Right atrium auricular region (tissue), 2 donors: ENCODE data around the gene HSPA4. TPM values are rescaled to one million over a fixed set of nuclear protein-coding genes. Genes with fewer than 3 reads are reported as not detected.

Experiments
- DNase-seq: peaks from one replicate; pipeline ENCODE4 v3.0.0-alpha.2; 2019; ENCODE audit warnings: low spot score
- H3K27ac ChIP-seq, 2 donors: fragments of 200-600 bp; sonication (generic); 1 replicate in 1 of 2; 2 replicates in 1 of 2; pipeline ENCODE4 v1.5.1; 2016 to 2019
- H3K27me3 ChIP-seq, 2 donors: fragments of 200-600 bp; sonication (generic); one replicate each; pipeline versions ENCODE4 v1.5.1 to v1.6.0; 2017 to 2019
- H3K36me3 ChIP-seq: fragments of 200-600 bp; sonication (generic); one replicate; pipeline ENCODE4 v1.5.1; 2016
- H3K4me1 ChIP-seq, 2 donors: fragments of 200-600 bp; sonication (generic); one replicate each; pipeline versions ENCODE4 v1.5.1 to v1.6.0; 2017 to 2019
- H3K4me3 ChIP-seq, 2 donors: fragments of 200-600 bp; sonication (generic); 1 replicate in 1 of 2; 2 replicates in 1 of 2; pipeline ENCODE4 v1.5.1; 2017 to 2019; ENCODE audit warnings: mild to moderate bottlenecking in 1 of 2, moderate library complexity in 1 of 2
- H3K9me3 ChIP-seq, 2 donors: fragments of 200-600 bp; sonication (generic); one replicate each; pipeline ENCODE4 v1.5.1; 2019
- total RNA-seq, 2 donors: library from RNA; depleted of rRNA; stranded (reverse); fragments of >200 nt; gene quantifications; one replicate each; pipeline ENCODE4 v1.1.0, GENCODE V29; 2016
- TF ChIP-seq, protein P1 (sequence below), 2 donors: fragments of 200-600 bp; sonication (generic); IDR thresholded peaks; one replicate each; pipeline ENCODE4 v1.5.1; 2019; ENCODE audit warnings: antibody characterized with exemption in 2 of 2

Gene HSPA4
- total RNA-seq, 2 donors from 2014 or later, result 50.4 to 56.3 TPM

GRCh38 chr5:133088064-133088463 lies 36.3 kb downstream of the HSPA4 start:
- DNase-seq, result no peak
- no peak overlapping the region for H3K27ac ChIP-seq
- no peaks in the 10 kb centered on the region for H3K4me1 ChIP-seq
- TF ChIP-seq, protein P1, sequence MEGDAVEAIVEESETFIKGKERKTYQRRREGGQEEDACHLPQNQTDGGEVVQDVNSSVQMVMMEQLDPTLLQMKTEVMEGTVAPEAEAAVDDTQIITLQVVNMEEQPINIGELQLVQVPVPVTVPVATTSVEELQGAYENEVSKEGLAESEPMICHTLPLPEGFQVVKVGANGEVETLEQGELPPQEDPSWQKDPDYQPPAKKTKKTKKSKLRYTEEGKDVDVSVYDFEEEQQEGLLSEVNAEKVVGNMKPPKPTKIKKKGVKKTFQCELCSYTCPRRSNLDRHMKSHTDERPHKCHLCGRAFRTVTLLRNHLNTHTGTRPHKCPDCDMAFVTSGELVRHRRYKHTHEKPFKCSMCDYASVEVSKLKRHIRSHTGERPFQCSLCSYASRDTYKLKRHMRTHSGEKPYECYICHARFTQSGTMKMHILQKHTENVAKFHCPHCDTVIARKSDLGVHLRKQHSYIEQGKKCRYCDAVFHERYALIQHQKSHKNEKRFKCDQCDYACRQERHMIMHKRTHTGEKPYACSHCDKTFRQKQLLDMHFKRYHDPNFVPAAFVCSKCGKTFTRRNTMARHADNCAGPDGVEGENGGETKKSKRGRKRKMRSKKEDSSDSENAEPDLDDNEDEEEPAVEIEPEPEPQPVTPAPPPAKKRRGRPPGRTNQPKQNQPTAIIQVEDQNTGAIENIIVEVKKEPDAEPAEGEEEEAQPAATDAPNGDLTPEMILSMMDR (IDR thresholded peaks at IDR 0.05), result no peak
- peaks cover 66% of the 10 kb centered on the region for H3K36me3 ChIP-seq
- H3K4me3 ChIP-seq, result no peak overlapping the region
- no peaks in the 10 kb centered on the region for H3K9me3 ChIP-seq
- no peaks in the 10 kb centered on the region for H3K27me3 ChIP-seq

GRCh38 chr5:133091034-133091433 lies 39.2 kb downstream of the HSPA4 start:
- no peak for DNase-seq
- Histone ChIP-seq H3K27me3 (no peaks in the 10 kb centered on the region), H3K27ac (no peak overlapping the region), H3K36me3 (peaks cover 87% of the 10 kb centered on the region), H3K4me3 (no peak overlapping the region), H3K9me3 (no peaks in the 10 kb centered on the region), H3K4me1 (no peaks in the 10 kb centered on the region)
- TF ChIP-seq, protein P1 (IDR thresholded peaks at IDR 0.05), result no peak

- TF ChIP-seq, protein P1 (IDR thresholded peaks at IDR 0.05), result no peak
- Histone ChIP-seq H3K36me3 (peaks cover 41% of the 10 kb centered on the region), H3K9me3 (no peaks in the 10 kb centered on the region), H3K27ac (no peak overlapping the region), H3K27me3 (no peaks in the 10 kb centered on the region), H3K4me3 (no peak overlapping the region), H3K4me1 (peaks cover 0 to 5% of the 10 kb centered on the region in 2 donors)
- DNase-seq, result no peak
These were observed 54.5 kb downstream of the HSPA4 start for GRCh38 chr5:133106343-133106742.

GRCh38 chr5:133106761-133107572 lies 55.2 kb downstream of the HSPA4 start:
- H3K27ac ChIP-seq, result no peak overlapping the region
- no peaks in the 10 kb centered on the region for H3K9me3 ChIP-seq
- no peak for DNase-seq
- peaks cover 34% of the 10 kb centered on the region for H3K36me3 ChIP-seq
- TF ChIP-seq, protein P1 (IDR thresholded peaks at IDR 0.05), result no peak
- peaks cover 0 to 5% of the 10 kb centered on the region in 2 donors for H3K4me1 ChIP-seq
- no peak overlapping the region for H3K4me3 ChIP-seq
- H3K27me3 ChIP-seq, result no peaks in the 10 kb centered on the region

GRCh38 chr5:133108481-133108921 lies 56.7 kb downstream of the HSPA4 start:
- no peak overlapping the region for H3K4me3 ChIP-seq
- no peak for DNase-seq
- peaks cover 19% of the 10 kb centered on the region for H3K36me3 ChIP-seq
- H3K27ac ChIP-seq, result no peak overlapping the region
- no peaks in the 10 kb centered on the region for H3K9me3 ChIP-seq
- peaks cover 0 to 5% of the 10 kb centered on the region in 2 donors for H3K4me1 ChIP-seq
- TF ChIP-seq, protein P1 (IDR thresholded peaks at IDR 0.05), result no peak
- H3K27me3 ChIP-seq, result no peaks in the 10 kb centered on the region
